Endodermal cell (in vitro differentiated cells): ENCODE results near the gene WNK2. TPM values are rescaled to one million over a fixed set of nuclear protein-coding genes. Genes with fewer than 3 reads are reported as not detected.

Experiments used
- DNase-seq: peaks from one replicate; pipeline ENCODE4 v3.0.0-alpha.2; 2017
- H3K27ac ChIP-seq: 2 replicates; pipeline ENCODE4 v1.5.1; 2013; ENCODE audit warnings: mild to moderate bottlenecking, low read depth, low read length, moderate library complexity
- H3K27me3 ChIP-seq: 2 replicates; pipeline ENCODE4 v1.6.1; 2013; ENCODE audit warnings: mild to moderate bottlenecking, low read length, moderate library complexity; ENCODE audit not compliant: insufficient read depth, control insufficient read depth, poor library complexity, severe bottlenecking
- H3K36me3 ChIP-seq: 2 replicates; pipeline ENCODE4 v1.7.0; 2013; ENCODE audit warnings: mild to moderate bottlenecking, low read length, moderate library complexity; ENCODE audit not compliant: control insufficient read depth, insufficient read depth
- H3K4me1 ChIP-seq: one replicate; pipeline ENCODE4 v1.7.0; 2013; ENCODE audit warnings: low read length; ENCODE audit not compliant: control insufficient read depth, insufficient read depth
- H3K4me3 ChIP-seq: 2 replicates; pipeline ENCODE4 v1.5.1; 2013; ENCODE audit warnings: mild to moderate bottlenecking, low read length, moderate library complexity
- H3K9ac ChIP-seq: 2 replicates; pipeline ENCODE4 v1.6.1; 2013; ENCODE audit warnings: mild to moderate bottlenecking, low read length, moderate library complexity; ENCODE audit not compliant: poor library complexity, severe bottlenecking; ENCODE audit errors: extremely low read depth
- H3K9me3 ChIP-seq: 2 replicates; pipeline ENCODE4 v1.6.1; 2013; ENCODE audit warnings: mild to moderate bottlenecking, low read length, moderate library complexity; ENCODE audit not compliant: control insufficient read depth
- H3K27ac Mint-ChIP-seq: 2 replicates; pipeline ENCODE4 v1.8.0; 2020; ENCODE audit warnings: mixed read lengths
- H3K27me3 Mint-ChIP-seq: 2 replicates; pipeline ENCODE4 v1.8.0; 2021; ENCODE audit warnings: mild to moderate bottlenecking, mixed read lengths; ENCODE audit not compliant: insufficient read depth
- H3K36me3 Mint-ChIP-seq: 2 replicates; pipeline ENCODE4 v1.8.0; 2020; ENCODE audit warnings: low read depth, mixed read lengths
- H3K4me1 Mint-ChIP-seq: 2 replicates; pipeline ENCODE4 v1.8.0; 2020; ENCODE audit warnings: mixed read lengths
- H3K4me3 Mint-ChIP-seq: 2 replicates; pipeline ENCODE4 v1.8.0; 2020; ENCODE audit warnings: mild to moderate bottlenecking, moderate library complexity, mixed read lengths
- H3K9me3 Mint-ChIP-seq: 2 replicates; pipeline ENCODE4 v1.8.0; 2020; ENCODE audit warnings: mild to moderate bottlenecking, mixed read lengths
- WGBS, 2 experiments: methylation state at CpG; one replicate each; pipeline versions ENCODE4 v1.1.5 to v1.1.7; 2013; ENCODE audit warnings: missing lambda C conversion rate in 2 of 2, mixed read lengths in 1 of 2; ENCODE audit not compliant: insufficient coverage in 1 of 2, insufficient read length in 1 of 2; 5-methylcytosine and 5-hydroxymethylcytosine counted together
- total RNA-seq, 2 donors: library from RNA; stranded (reverse); fragmentation: NEBNext Ultra II Directional in 1 of 2; extraction: Animal tissue kit (Norgen Biotek cat#: 25700) in 1 of 2; gene quantifications; 2 replicates in 1 of 2; 3 replicates in 1 of 2; pipeline ENCODE4 v1.2.1, GENCODE V29; 2021
- TF ChIP-seq, protein P1 (sequence below): fragments of 200-600 bp; sonication (generic); conservative IDR thresholded peaks from 2 replicates; pipeline ENCODE4 v1.5.0; 2021; ENCODE audit warnings: antibody characterized with exemption, mild to moderate bottlenecking

The WNK2 gene
- total RNA-seq, 2 donors from 2014 or later = 46.1 to 48.8 TPM

DNA sequence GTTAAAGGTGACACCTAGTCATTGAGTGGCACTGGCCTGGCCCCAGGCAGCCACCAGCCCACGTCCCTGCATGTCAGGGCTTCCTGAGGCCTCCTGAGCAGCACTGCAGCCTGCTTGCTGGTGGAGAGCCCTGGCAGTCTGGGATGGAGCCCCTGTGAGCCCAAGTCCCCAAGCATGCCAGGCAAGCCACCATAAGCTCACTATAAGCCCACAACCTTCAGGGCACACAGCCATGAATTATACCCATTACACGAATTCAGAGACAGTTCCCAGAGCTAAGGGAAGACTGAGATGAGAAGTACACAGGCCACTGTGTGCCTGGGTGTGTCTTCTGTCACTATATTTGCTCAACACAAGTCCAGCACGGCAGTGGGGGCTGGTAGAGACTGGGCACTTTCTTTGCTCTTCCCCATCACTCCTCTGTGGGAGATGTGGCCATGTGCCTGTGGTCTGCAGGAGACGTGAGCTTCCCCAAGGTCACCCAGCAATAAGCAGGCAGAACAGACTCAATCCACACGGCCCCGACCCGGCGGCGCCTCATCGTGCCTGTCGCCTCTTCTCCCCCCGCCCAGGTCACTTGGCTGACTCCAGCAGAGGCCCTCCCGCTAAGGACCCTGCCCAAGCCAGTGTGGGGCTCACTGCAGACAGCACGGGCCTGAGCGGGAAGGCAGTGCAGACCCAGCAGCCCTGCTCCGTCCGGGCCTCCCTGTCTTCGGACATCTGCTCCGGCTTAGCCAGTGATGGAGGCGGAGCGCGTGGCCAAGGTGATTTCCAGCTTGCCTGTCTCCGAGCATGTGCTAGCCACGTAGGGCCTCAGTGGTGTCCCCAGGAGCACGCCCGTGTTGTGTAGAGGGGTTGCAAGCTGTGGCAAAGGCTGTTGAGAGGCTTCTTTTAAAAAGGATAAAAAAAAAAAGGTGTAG lies 114.8 kb downstream of the WNK2 start:
- 94% methylated on average over 20 to 26 of the region's 26 CpGs for WGBS, 2 experiments
- DNase-seq = peak; percentile 46
- Mint-ChIP-seq H3K27ac (no peak overlapping the region), H3K9me3 (no peaks in the 10 kb centered on the region), H3K36me3 (no peaks in the 10 kb centered on the region), H3K4me3 (no peak overlapping the region), H3K4me1 (peaks cover 1% of the 10 kb centered on the region), H3K27me3 (no peaks in the 10 kb centered on the region)
- H3K4me3 ChIP-seq = no peak overlapping the region
- no peak overlapping the region for H3K27ac ChIP-seq
- no peaks in the 10 kb centered on the region for H3K9me3 ChIP-seq
- H3K36me3 ChIP-seq = no peaks in the 10 kb centered on the region
- no peak overlapping the region for H3K9ac ChIP-seq
- H3K4me1 ChIP-seq = no peaks in the 10 kb centered on the region
- TF ChIP-seq, protein P1, sequence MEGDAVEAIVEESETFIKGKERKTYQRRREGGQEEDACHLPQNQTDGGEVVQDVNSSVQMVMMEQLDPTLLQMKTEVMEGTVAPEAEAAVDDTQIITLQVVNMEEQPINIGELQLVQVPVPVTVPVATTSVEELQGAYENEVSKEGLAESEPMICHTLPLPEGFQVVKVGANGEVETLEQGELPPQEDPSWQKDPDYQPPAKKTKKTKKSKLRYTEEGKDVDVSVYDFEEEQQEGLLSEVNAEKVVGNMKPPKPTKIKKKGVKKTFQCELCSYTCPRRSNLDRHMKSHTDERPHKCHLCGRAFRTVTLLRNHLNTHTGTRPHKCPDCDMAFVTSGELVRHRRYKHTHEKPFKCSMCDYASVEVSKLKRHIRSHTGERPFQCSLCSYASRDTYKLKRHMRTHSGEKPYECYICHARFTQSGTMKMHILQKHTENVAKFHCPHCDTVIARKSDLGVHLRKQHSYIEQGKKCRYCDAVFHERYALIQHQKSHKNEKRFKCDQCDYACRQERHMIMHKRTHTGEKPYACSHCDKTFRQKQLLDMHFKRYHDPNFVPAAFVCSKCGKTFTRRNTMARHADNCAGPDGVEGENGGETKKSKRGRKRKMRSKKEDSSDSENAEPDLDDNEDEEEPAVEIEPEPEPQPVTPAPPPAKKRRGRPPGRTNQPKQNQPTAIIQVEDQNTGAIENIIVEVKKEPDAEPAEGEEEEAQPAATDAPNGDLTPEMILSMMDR = no peak
- H3K27me3 ChIP-seq = no peaks in the 10 kb centered on the region

DNA sequence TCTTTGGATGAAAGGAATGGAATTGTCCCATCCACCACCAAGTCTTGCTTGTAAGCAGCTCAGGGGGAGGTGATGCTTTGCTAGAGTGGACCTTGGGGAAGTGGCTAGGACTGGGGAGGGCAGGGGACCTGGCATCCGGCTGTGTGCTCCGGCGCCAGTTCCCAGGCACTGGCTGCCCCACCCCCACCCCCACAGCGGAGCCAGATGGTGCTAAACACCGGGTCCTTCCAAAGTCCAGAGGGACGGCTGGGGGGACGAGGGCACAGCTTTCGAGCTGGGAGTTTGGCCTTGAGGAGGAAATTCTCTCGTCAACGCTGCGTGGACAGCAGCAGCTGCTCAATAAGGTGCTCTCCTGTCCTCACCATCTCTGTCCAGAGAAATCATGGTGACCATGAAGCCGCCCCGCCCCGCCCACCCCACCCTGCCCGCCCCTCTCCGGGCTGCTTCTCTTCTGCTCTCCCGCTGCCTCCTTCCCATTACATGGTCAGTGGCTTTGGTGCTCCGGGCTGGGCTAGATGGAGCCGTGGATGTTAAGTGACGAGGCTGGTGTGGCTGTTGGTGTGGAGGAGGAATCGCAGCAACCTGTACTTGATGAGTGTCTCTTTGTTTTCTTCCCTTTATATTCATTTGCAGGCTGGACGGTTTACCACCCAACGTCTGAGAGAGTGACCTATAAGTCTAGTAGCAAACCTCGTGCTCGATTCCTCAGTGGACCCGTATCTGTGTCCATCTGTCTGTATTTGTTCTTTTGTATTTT lies 115.7 kb downstream of the WNK2 start:
- Histone ChIP-seq H3K4me1 (no peaks in the 10 kb centered on the region), H3K27me3 (no peaks in the 10 kb centered on the region), H3K36me3 (no peaks in the 10 kb centered on the region), H3K9ac (no peak overlapping the region), H3K27ac (no peak overlapping the region), H3K9me3 (no peaks in the 10 kb centered on the region), H3K4me3 (no peak overlapping the region)
- H3K4me1 Mint-ChIP-seq = peaks cover 1% of the 10 kb centered on the region
- DNase-seq = peak; percentile 37
- H3K9me3 Mint-ChIP-seq = no peaks in the 10 kb centered on the region
- 92 to 96% methylated on average over 14 to 26 of the region's 26 CpGs for WGBS, 2 experiments
- H3K36me3 Mint-ChIP-seq = no peaks in the 10 kb centered on the region
- H3K4me3 Mint-ChIP-seq = no peak overlapping the region
- H3K27me3 Mint-ChIP-seq = no peaks in the 10 kb centered on the region
- no peak overlapping the region for H3K27ac Mint-ChIP-seq
- TF ChIP-seq, protein P1 = no peak

DNA sequence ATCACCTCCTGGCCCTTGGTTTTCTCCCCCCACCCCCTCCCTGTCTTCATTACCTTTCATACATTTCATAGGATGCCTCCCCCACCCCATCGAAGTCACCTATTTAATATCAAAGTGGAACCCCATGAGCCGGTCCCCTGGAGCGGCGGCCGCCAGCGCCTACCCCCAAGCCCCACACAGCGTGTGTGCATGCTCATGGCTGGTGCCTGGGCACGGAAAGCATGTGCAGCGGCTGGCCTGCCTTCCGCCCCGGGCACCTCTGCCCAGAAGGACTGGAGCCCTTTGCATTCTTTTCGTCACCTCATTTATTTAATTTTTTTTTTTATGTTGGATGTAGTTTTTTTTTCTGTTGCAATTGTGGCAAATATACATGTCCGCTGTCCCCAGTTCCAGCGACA lies 116.2 kb downstream of the WNK2 start:
- TF ChIP-seq, protein P1 = no peak
- no peaks in the 10 kb centered on the region for H3K27me3 Mint-ChIP-seq
- Histone ChIP-seq H3K9ac (no peak overlapping the region), H3K9me3 (no peaks in the 10 kb centered on the region), H3K27ac (no peak overlapping the region), H3K4me1 (no peaks in the 10 kb centered on the region), H3K4me3 (no peak overlapping the region), H3K27me3 (no peaks in the 10 kb centered on the region), H3K36me3 (no peaks in the 10 kb centered on the region)
- no peak overlapping the region for H3K4me3 Mint-ChIP-seq
- WGBS, 2 experiments = 93 to 97% methylated on average over 5 to 13 of the region's 14 CpGs
- DNase-seq = peak; percentile 12
- H3K4me1 Mint-ChIP-seq = peaks cover 1% of the 10 kb centered on the region
- no peaks in the 10 kb centered on the region for H3K36me3 Mint-ChIP-seq
- H3K27ac Mint-ChIP-seq = no peak overlapping the region
- H3K9me3 Mint-ChIP-seq = no peaks in the 10 kb centered on the region
